GM10248 (cell line): ENCODE results near the gene WNK2.

Source experiments
- CTCF ChIA-PET: fragments of 300-600 bp; sonication (Branson Sonifier 250); formaldehyde crosslinking; extraction: SDS; loops from one replicate; lab custom pipeline; 2021; ENCODE audit warnings: antibody characterized with exemption; lab: Yijun Ruan, JAX
- POLR2A ChIA-PET: fragments of 350-650 bp; sonication (Branson Sonifier 250); formaldehyde crosslinking; extraction: SDS; loops from one replicate; lab custom pipeline; 2020; ENCODE audit warnings: antibody characterized with exemption; lab: Yijun Ruan, JAX
- DNase-seq: peaks from one replicate; pipeline ENCODE4 v3.0.0; 2012; ENCODE audit errors: extremely low spot score
- CTCF ChIP-seq: IDR thresholded peaks from 2 replicates; pipeline ENCODE4 v1.5.1; 2012; ENCODE audit warnings: mild to moderate bottlenecking, low read depth; ENCODE audit errors: extremely low read depth, missing control alignments, control extremely low read depth

WNK2 gene

GRCh38 chr9:93200449-93200742 is 16.5 kb downstream of the WNK2 start:
- POLR2A ChIA-PET, result no interaction called here
- TF ChIP-seq CTCF, result no peak
- DNase-seq, result no peak
- CTCF ChIA-PET, result no interaction called here

- POLR2A ChIA-PET, result no interaction called here
Observed at GRCh38 chr9:93200989-93201334, 17.0 kb downstream of the WNK2 start.

GRCh38 chr9:93203026-93203717 is 19.2 kb downstream of the WNK2 start:
- CTCF ChIA-PET, result no interaction called here
- no peak for TF ChIP-seq CTCF
- POLR2A ChIA-PET, result no interaction called here
- DNase-seq, result no peak

More at GRCh38 chr9:93200989-93201334, 17.0 kb downstream of the WNK2 start:
- no peak for DNase-seq
- no peak for TF ChIP-seq CTCF
- CTCF ChIA-PET, result no interaction called here

GRCh38 chr9:93203718-93204469 is 20.0 kb downstream of the WNK2 start:
- ChIA-PET CTCF (no interaction called here), POLR2A (no interaction called here)
- no peak for DNase-seq
- no peak for TF ChIP-seq CTCF

- no peak for DNase-seq
- no peak for TF ChIP-seq CTCF
- POLR2A ChIA-PET, result no interaction called here
- CTCF ChIA-PET, result no interaction called here
Observed at GRCh38 chr9:93204470-93205043, 20.6 kb downstream of the WNK2 start.

GRCh38 chr9:93205045-93205768 is 21.3 kb downstream of the WNK2 start:
- no peak for TF ChIP-seq CTCF
- ChIA-PET CTCF (no interaction called here), POLR2A (no interaction called here)
- no peak for DNase-seq
